Fibroblast of skin of scalp (primary cell): ENCODE measurements around the gene BMERB1.

Experiments used
- DNase-seq: peaks from one replicate; pipeline ENCODE4 v3.0.0-alpha.2; 2013

Gene BMERB1

GRCh38 chr16:15498427-15499175 is 64.2 kb downstream of the BMERB1 start:
- peak; percentile 71 for DNase-seq

DNA sequence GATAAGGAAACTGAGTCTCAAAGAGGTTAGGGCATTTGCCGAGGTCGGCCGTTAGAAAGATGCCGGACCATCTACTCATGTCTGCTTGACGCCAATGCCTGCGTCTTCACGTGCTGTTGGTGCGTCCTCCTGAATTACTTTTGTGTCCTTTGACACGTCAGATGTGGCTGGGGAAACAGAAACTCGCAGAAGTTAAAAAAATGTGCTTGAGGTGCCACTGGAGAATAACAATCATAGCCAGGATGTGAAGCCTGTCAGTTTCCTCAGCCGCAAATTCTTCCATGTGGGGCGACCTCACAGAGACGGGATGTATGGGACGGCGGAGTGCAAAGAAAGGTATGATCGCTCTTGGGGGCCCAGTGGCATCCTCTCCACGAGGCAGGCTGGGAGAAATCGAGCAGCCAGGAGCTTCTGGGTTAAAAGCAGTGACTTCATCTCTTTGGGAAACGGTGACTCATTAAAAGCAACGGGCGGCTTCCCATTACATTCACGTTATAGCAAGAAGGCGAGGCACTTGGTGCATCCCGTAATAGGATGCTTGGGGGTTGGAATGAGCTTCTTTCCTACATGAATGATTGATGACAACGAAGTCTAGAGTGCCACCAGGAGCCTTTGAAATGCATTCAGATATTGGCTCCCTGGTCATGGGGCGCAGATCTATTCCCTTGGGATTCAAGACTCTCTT is 67.8 kb downstream of the BMERB1 start:
- DNase-seq, result peak; percentile 97

DNA sequence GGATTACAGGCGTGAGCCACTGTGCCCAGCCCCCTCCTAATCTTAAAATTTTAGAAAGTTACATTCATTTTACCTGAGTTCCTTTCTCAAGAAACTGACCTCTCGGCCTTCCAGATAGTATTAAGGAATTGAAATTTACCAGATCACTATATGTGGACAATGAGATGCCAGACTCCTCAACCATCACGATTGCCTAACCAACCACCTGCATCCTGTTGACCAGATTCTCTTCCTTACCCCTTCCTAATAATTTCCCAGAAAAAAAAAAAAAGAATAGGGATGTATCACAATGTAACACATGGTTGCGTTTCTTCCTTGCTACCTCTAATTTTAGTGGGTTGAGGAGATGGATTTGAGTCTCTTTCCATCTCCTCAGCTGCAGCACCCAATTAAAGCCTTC is 72.1 kb downstream of the BMERB1 start:
- no peak for DNase-seq

DNA sequence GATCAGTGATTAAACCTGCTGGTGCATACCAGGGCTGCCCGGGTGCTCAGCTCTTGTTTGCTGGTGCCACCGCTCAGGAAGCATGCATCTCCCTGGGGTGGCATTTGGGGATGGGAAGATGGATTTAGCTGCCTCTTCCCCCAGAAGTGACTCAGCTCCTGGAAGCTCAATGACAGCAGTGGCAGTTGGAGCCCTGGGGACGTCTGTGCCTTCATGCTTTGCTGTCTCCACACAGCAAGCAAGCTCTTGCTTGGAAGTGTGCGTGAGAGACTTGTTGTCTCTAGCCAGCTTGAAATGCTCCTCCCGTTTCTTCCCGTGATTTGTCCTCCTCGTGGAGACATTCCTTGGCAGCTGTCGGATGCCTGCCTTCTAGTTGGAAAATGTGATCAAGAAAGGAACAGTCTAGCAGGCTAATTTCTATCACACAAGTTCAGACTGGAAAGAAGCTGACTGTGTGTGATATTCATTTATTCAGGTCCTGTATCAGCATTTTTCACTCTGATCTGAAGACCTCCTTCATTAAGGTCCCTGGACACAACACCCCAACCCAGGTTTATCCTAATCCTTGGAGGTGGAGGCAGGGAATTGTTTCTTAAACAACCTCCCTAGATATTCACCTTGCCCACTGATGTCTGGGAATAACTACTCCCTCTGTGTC is 73.0 kb downstream of the BMERB1 start:
- peak; percentile 96 for DNase-seq

- DNase-seq, result no peak
These were observed 73.7 kb downstream of the BMERB1 start for GRCh38 chr16:15507959-15508627.

- DNase-seq, result no peak
These were observed 74.7 kb downstream of the BMERB1 start for GRCh38 chr16:15509051-15509592.

- DNase-seq, result peak; percentile 99
These were observed 75.5 kb downstream of the BMERB1 start for GRCh38 chr16:15509593-15510535.

GRCh38 chr16:15510992-15511391 is 76.6 kb downstream of the BMERB1 start:
- DNase-seq, result no peak

DNA sequence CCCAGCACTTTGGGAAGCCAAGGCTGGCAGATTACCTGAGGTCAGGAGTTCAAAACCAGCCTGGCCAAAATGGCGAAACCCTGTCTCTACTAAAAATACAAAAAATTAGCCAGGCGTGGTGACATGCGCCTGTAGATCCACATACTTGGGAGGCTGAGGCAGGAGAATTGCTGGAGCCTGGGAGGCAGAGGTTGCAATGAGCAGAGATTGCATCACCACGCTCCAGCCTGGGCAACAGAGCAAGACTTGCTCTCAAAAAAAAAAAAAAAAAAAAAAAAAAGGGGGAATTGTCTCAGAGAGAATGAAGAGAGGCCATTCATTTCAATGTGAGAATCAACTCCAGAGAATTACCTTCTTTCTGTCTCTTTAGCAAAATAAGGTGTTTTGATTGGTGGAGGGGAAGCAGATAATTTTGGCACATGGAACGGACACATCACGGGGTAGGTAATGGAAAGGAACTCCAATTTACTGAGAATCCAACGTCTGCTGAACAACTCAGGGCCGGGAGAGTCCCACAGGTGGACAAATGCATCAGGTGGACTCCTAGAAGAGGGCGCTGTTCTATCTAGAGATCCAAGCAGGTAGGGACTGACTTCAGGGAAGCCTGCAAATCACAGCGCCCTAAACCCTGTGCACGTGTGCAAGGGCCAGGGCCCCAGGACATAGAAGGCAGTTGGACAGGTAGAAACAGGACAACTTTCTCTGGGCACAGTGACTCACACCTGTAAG is 77.5 kb downstream of the BMERB1 start:
- DNase-seq, result no peak

DNA sequence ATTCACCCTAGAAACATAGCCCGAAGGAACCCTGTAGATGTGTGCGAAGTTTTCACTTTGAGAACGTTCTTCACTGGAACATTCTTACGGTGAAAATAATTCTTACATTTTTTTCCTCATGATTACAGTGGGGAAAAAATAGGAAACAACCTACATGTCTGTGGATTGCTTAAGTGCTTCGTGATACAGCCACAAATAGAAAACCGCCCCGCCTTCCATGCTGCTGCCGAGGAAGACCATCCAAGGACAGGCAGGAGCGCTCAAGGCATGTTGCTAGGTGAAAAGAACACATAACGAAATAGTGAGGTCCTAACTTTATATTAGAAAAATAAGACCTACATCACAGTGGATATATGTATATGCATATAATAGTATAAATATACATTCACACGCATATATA is 78.8 kb downstream of the BMERB1 start:
- DNase-seq, result no peak

GRCh38 chr16:15515992-15516391 is 81.6 kb downstream of the BMERB1 start:
- no peak for DNase-seq

DNA sequence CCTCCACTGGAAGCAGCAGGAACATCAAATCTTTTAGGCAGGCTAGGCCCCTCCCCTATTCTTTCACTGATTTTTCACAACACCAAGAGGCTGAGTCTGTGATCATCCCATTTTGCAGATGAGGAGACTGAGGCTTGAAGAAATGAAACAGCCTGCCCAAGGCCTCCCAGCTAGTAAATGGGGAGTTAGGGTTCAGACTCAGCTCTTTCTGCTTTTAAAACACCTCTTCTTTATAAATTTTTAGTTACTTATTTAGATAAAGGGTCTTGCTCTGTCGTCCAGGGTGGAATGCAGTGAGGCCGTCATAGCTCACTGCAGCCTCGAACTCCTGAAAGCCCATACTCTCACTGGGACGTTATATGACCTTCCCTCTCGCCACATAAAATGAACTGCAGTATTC is 82.2 kb downstream of the BMERB1 start:
- no peak for DNase-seq

DNA sequence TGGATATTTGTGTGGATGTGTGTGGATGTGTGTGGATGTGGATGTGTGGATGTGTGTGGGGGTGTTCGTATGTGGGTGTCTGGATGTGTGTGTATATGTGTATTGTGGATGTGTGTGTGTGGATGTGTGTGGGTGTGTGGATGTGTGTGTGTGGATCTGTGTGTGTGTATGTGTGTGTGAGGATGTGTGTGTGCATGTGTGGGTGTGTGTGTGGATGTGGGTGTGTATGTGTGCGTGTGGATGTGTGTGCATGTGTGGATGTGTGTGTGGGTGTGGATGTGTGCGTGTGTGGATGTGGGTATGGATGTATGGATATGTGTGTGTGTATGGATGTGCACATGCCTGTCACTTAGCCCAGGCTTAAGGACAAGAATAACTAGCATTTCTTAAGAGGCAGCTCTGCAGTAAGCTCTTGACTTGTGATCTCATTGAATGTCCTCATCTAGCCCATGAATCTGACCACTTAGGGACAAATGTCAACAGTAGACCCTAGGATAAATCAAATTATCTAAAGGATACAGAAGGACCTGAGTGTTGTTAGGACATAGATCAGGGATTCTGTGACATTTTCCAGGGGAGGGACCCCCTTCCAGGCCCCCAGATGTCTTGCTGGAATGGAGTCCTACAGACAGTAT is 83.5 kb downstream of the BMERB1 start:
- no peak for DNase-seq

DNA sequence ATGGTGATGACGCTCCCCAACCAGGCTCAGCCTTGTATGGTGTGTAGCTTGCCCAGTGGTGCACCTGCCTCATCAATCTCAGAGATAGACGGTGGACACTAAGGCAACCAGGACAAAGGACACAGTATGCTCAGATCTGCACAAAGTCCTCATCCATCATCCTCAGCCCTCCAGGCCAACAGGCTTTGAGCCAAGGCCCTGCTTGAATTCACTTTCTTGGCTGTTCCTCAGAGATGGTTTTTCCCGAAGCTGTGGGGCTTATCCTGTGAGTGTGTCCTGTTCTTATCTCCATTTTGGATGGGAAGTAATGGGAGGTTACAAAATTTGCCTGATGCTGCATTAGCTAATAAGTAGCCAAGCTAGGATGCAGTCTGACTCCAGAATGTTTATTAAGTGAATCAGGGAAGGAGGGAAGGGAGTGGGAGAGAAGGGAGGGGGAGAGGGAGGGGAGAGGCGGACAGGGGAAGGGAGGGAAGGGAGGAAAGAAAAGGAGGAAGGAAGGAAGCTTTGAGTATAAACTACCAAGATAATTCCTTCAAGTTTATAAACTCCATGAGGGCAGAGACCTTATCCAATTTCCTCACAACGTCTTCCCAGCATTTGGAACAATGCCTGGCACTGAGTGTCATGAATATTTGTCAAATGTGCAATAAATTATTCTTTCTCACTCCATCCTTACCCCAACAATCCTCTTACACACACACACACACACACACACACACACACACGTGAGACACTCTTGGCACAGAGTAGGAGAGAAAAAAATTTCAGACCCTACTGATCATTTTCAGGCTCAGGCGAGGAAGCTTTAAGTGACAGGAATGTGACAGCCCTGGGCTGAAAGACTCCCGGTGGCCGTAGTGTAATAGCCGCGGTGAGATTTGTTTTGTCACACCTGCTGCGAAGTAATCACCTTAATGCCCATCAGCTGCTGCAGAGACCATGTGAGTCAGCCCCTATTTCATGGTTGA is 84.3 kb downstream of the BMERB1 start:
- DNase-seq, result peak; percentile 92

- DNase-seq, result no peak
These were observed 85.4 kb downstream of the BMERB1 start for GRCh38 chr16:15519790-15520189.

DNA sequence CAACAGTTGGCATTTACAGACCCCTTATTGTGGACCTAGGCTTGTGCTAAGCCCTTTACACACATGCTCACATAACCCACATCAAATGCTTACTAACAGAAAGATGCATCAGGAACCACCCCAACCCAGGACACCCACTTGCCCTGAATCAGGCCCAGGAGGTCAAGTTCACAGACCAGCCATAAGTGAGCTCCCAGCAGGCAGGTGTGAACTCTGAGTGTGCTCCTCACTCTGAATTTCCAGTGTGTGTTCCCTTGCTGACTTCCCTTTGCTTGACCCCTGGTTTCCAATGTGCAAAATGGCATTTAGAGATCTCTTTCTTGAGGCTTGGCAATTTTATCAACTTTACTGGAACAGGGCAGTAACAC is 87.0 kb downstream of the BMERB1 start:
- no peak for DNase-seq

DNA sequence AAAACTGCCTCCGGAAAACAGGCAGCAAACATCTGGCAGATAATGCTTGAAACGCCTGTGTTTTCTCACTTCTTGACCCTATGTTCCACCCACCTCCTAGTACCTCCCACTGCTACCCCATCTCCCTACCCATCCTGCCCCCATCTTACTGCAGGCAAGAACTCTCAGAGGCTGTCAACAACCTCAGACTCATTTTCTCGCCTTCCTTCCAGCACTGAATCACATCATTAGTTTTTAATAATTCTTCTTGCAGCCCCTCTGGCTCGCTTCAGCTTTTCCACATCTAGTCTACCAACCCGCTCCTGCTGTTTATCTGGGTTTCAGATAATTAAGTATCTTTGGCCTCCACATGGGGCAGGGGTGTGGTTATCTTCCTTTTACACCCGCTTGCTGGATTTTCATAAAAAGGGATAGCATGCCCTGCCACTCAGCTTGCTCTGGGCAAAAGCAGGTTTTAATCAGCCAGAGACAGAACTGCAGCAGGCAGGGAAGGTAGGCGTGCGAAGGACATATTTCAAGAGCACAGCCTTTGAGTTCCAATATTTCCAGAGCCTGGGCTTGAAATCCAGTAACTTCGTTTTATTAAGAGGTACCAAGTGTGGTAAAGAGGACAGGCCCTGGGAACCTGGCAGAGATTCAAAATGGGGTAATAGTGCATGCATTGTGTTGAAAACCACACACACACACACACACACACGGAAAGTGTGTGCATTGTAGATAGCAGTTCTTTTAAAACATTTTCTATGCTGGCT is 87.5 kb downstream of the BMERB1 start:
- DNase-seq, result peak; percentile 21

- DNase-seq, result no peak
These were observed 88.7 kb downstream of the BMERB1 start for GRCh38 chr16:15523092-15523541.
